T-helper 2 cell treated with Interferon-gamma antibody and Interleukin-4, amounts not matched to agents 100 ng/mL and 5 ng/mL, for 36 hours (primary cell): ENCODE measurements around the gene MUC13. TPM values are rescaled to one million over a fixed set of nuclear protein-coding genes. Genes with fewer than 3 reads are reported as not detected.
"Not testable (repeated sequence)": the region's sequence is repeated elsewhere in the genome, so short reads cannot be mapped to it uniquely, and the experiment has no call there.

Experiments
- intact Hi-C: fragments of 100-400 bp; cut with micrococcal nuclease; formaldehyde crosslinking; loops from one replicate; pipeline ENCODE4 v1.15.1; 2023
- total RNA-seq: library from RNA; stranded (reverse); gene quantifications from 2 replicates; pipeline ENCODE4 v1.2.3, GENCODE V29; 2022

The MUC13 gene
- not detected in 2 replicates for total RNA-seq

- intact Hi-C loops = no loop called here
These were observed at the start of gene MUC13 for GRCh38 chr3:124934577-124934976. MUC13 (minus strand) TSS chr3:124934751; CDS start chr3:124934712, 39 bp downstream.

- intact Hi-C loops = no loop called here
These were observed 48.3 kb upstream of the MUC13 start for GRCh38 chr3:124982855-124983254.

- intact Hi-C loops = no loop called here
These were observed 46.9 kb upstream of the MUC13 start for GRCh38 chr3:124981472-124981871.

- intact Hi-C loops = no loop called here
These were observed 44.1 kb upstream of the MUC13 start for GRCh38 chr3:124978627-124979026.

GRCh38 chr3:124976383-124976782 lies 41.8 kb upstream of the MUC13 start:
- intact Hi-C loops = no loop called here

- intact Hi-C loops = no loop called here
These were observed 40.1 kb upstream of the MUC13 start for GRCh38 chr3:124974691-124975090.

- intact Hi-C loops = no loop called here
These were observed 38.7 kb upstream of the MUC13 start for GRCh38 chr3:124973290-124973689.

GRCh38 chr3:124972457-124972856 lies 37.9 kb upstream of the MUC13 start:
- intact Hi-C loops = no loop called here

GRCh38 chr3:124969963-124970722 lies 35.6 kb upstream of the MUC13 start:
- intact Hi-C loops = no loop called here

- intact Hi-C loops = no loop called here
These were observed 34.6 kb upstream of the MUC13 start for GRCh38 chr3:124969190-124969589.

GRCh38 chr3:124967964-124968363 lies 33.4 kb upstream of the MUC13 start:
- intact Hi-C loops = no loop called here

- intact Hi-C loops = no loop called here
These were observed 32.2 kb upstream of the MUC13 start for GRCh38 chr3:124966521-124967445.

GRCh38 chr3:124965413-124965812 lies 30.9 kb upstream of the MUC13 start:
- intact Hi-C loops = no loop called here

- intact Hi-C loops = no loop called here
These were observed 29.8 kb upstream of the MUC13 start for GRCh38 chr3:124964387-124964786.

GRCh38 chr3:124963755-124964154 lies 29.2 kb upstream of the MUC13 start:
- intact Hi-C loops = no loop called here

GRCh38 chr3:124962403-124962940 lies 27.9 kb upstream of the MUC13 start:
- intact Hi-C loops = no loop called here

- intact Hi-C loops = no loop called here
These were observed 26.1 kb upstream of the MUC13 start for GRCh38 chr3:124960698-124961097.

- intact Hi-C loops = no loop called here
These were observed 25.6 kb upstream of the MUC13 start for GRCh38 chr3:124960105-124960504.

GRCh38 chr3:124957951-124958350 lies 23.4 kb upstream of the MUC13 start:
- intact Hi-C loops = not testable (repeated sequence)

GRCh38 chr3:124952282-124952855 lies 17.8 kb upstream of the MUC13 start:
- intact Hi-C loops = no loop called here

- intact Hi-C loops = no loop called here
These were observed 17.1 kb upstream of the MUC13 start for GRCh38 chr3:124951511-124952281.
